ENCODE measurements around the gene C12orf50. TPM values are rescaled to one million over a fixed set of nuclear protein-coding genes. Genes with fewer than 3 reads are reported as not detected.
"Not testable (repeated sequence)": the region's sequence is repeated elsewhere in the genome, so short reads cannot be mapped to it uniquely, and the experiment has no call there.

The C12orf50 gene
- not detected for total RNA-seq

GRCh38 chr12:88029093-88029665 lies at the start of gene C12orf50:
Gene C12orf50, minus strand, starts transcription at chr12:88029401. Its CDS starts 2,439 bp downstream, at chr12:88026962.
- no peak for DNase-seq

GRCh38 chr12:88067301-88067700 lies 38.1 kb upstream of the C12orf50 start:
- no peak for DNase-seq

GRCh38 chr12:88063375-88063774 lies 34.2 kb upstream of the C12orf50 start:
- DNase-seq = no peak

GRCh38 chr12:88062474-88062873 lies 33.3 kb upstream of the C12orf50 start:
- DNase-seq = no peak

- no peak for DNase-seq
These were observed 29.5 kb upstream of the C12orf50 start for GRCh38 chr12:88058719-88059077.

- DNase-seq = no peak
These were observed 29.0 kb upstream of the C12orf50 start for GRCh38 chr12:88057994-88058718.

- DNase-seq = no peak
These were observed 27.4 kb upstream of the C12orf50 start for GRCh38 chr12:88056571-88056970.

- peak; percentile 13 for DNase-seq
These were observed 23.5 kb upstream of the C12orf50 start for GRCh38 chr12:88052686-88053085.

- no peak for DNase-seq
These were observed 14.8 kb upstream of the C12orf50 start for GRCh38 chr12:88044035-88044434.

- DNase-seq = no peak
These were observed 8.6 kb upstream of the C12orf50 start for GRCh38 chr12:88037770-88038169.

- DNase-seq = peak; percentile 6
These were observed 7.3 kb upstream of the C12orf50 start for GRCh38 chr12:88036353-88036965.

GRCh38 chr12:88035907-88036289 lies 6.7 kb upstream of the C12orf50 start:
- no peak for DNase-seq

- peak; percentile 95 for DNase-seq
These were observed 6.2 kb upstream of the C12orf50 start for GRCh38 chr12:88035271-88035906.

- DNase-seq = not testable (repeated sequence)
These were observed 2.0 kb upstream of the C12orf50 start for GRCh38 chr12:88031161-88031560.

GRCh38 chr12:88026196-88026595 lies 3.0 kb downstream of the C12orf50 start:
- no peak for DNase-seq

- DNase-seq = no peak
These were observed 11.2 kb downstream of the C12orf50 start for GRCh38 chr12:88017964-88018363.

- no peak for DNase-seq
These were observed 13.4 kb downstream of the C12orf50 start for GRCh38 chr12:88015825-88016224.

- DNase-seq = no peak
These were observed 17.4 kb downstream of the C12orf50 start for GRCh38 chr12:88011755-88012154.

- DNase-seq = no peak
These were observed 22.9 kb downstream of the C12orf50 start for GRCh38 chr12:88006351-88006750.

GRCh38 chr12:88001327-88001726 lies 27.9 kb downstream of the C12orf50 start:
- no peak for DNase-seq

- peak; percentile 89 for DNase-seq
These were observed 33.5 kb downstream of the C12orf50 start for GRCh38 chr12:87995581-87996178.

- no peak for DNase-seq
These were observed 37.7 kb downstream of the C12orf50 start for GRCh38 chr12:87991483-87991882.

GRCh38 chr12:87988534-87988933 lies 40.7 kb downstream of the C12orf50 start:
- no peak for DNase-seq
